COLO829 (cell line): ENCODE measurements around the gene SPEF1.
"Not testable (repeated sequence)": the region's sequence is repeated elsewhere in the genome, so short reads cannot be mapped to it uniquely, and the experiment has no call there.

Experiments
- DNase-seq: peaks from one replicate; pipeline ENCODE4 v3.0.0; 2012; ENCODE audit warnings: low spot score

The SPEF1 gene

GRCh38 chr20:3808544-3808943 lies 27.3 kb upstream of the SPEF1 start:
- no peak for DNase-seq

DNA sequence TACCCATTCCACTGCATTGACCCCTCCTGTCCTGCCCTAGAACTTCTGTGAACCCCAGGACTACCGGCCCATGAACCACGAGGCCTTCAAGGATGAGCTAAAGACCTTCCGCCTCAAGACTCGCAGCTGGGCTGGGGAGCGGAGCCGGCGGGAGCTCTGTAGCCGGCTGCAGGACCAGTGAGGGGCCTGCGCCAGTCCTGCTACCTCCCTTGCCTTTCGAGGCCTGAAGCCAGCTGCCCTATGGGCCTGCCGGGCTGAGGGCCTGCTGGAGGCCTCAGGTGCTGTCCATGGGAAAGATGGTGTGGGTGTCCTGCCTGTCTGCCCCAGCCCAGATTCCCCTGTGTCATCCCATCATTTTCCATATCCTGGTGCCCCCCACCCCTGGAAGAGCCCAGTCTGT lies 23.5 kb upstream of the SPEF1 start:
- no peak for DNase-seq

DNA sequence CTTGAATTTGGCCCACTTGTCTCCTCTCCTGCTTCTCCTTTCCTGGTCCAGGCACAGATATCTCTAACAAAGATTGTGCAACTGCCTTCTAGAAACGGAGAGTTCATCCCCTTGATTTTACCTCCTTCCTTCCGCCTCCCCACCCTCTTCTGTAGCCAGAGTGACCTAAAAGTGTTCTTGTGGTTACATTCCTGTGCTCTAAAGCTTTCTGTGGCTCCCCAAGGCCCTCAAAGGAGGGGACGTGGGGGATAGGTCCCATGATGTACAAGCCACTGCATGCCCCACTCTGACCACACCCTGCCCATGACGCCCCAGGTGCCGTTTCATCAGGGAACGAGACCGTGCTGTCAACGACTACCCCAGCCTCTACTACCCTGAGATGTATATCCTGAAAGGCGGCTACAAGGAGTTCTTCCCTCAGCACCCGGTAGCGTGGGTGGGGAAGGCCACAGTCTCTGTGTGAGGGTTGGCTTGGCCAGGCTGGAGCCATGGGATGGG lies 23.1 kb upstream of the SPEF1 start:
- no peak for DNase-seq

DNA sequence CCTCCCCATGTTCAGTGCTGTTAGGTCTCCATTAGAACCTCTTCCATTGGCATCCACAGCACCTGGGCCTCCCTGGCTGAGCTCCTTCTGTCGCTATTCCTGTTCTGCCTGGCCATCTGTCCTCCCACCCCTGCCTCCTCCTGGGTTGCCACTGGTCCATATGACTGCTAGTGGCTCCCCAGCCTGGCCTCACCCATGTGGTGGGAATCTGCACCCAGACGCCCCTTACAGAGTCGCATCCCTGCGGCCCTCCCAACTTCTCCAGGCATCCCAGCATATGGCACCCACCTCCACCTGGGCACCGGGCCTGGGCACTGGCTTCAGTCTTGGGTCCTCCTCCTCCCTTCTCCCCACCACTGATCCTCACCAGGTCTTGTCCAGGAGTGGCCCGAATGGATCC lies 22.6 kb upstream of the SPEF1 start:
- no peak for DNase-seq

DNA sequence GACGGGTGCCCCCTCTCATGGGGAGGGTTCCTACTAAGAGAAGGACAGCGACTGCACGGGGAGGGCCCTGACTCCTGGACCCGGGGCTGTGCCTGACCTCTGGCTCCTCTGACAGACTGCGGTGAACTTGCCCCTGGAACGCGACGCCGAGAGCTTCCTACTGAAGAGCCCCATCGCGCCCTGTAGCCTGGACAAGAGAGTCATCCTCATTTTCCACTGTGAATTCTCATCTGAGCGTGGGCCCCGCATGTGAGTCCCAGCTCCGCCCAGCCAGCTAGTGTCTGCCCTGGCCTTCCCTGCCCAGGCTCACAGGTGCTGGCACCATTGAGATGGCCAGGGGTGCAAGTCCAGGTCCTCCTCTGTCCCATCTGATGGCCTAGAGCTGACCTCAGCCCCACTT lies 22.0 kb upstream of the SPEF1 start:
- DNase-seq: no peak

DNA sequence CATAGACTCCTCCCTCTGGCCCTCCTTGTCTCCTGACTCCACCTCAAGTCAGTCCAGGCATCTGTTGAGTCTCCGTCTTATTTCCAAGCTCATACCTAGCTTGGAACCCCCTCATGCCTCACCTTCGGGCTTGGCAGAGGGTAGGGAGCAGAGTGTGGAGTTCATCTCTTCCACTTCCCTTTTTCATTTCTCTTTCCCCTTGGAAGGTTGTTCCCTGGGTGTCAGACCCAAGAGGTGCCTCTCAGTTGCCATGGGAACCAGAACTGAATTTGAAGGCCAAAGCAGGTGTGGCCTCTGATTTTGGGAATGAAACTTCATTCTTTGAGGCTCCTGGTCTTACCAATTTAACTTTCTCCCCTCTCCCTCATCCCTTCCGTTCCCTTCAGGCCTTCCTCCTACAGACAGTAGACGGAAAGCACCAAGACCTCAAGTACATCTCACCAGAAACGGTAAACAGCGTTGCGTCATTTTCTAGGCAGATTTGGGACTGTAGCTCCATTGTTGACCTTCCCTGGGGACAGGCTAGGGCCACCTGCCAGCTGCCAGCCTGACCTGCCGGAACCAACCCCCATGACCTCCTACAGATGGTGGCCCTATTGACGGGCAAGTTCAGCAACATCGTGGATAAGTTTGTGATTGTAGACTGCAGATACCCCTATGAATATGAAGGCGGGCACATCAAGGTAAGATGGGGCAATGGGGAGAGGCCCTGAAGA lies 21.4 kb upstream of the SPEF1 start:
- DNase-seq: no peak

DNA sequence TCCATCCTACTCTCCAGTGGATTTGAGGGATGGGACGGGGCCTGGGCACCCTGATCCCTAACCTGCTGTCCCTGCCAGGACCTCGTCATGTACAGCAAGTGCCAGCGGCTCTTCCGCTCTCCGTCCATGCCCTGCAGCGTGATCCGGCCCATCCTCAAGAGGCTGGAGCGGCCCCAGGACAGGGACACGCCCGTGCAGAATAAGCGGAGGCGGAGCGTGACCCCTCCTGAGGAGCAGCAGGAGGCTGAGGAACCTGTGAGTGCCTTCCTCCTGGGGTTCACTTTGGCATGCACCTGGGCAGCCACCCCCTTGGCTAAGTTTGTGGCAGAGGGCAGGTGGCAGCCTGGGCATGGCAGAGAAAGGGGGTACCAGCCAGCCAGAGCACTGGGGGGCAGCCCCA lies 20.6 kb upstream of the SPEF1 start:
- no peak for DNase-seq

DNA sequence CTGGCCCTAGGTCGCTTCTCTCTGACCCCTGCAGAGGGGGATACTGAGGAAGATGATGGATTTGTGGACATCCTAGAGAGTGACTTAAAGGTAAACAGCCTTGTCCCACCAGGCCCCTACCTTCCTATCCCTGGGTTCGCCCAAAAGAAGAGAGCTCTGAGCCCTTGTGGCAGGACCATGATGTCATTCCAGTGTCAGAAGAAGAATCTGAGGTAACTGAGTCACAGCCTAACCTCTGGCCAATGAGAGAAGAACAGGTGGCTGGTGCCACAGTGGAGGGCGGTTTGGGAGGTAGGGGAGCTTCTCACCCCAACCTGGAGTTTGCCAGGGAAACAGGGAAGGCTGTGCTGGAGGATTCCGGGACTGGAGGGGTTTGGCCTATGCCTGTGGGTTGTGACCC lies 20.1 kb upstream of the SPEF1 start:
- no peak for DNase-seq

- no peak for DNase-seq
Observed at GRCh38 chr20:3800878-3801260, 19.6 kb upstream of the SPEF1 start.

DNA sequence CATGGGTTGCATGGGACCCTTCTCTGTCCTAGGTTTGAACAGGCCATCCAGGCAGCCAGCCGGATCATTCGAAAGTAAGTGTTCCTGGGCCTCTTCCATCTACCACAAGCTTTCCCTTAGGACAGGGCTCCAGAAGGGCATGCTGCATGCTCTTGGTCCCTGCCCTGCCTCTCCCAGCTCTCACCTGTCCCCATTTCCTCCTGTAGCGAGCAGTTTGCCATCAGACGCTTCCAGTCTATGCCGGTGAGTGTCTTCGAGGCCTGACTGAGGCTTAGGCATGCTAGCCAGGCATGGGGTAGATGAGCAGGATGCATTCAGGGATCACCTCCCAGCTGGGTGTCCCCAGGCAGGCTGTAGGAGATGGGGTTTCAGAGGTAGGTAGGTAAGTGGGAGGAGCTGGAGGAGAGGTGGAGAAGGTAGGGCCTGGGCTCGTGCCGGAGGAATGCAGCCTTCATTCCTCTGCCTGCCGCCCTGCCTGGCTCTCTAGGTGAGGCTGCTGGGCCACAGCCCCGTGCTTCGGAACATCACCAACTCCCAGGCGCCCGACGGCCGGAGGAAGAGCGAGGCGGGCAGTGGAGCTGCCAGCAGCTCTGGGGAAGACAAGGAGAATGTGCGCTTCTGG lies 19.1 kb upstream of the SPEF1 start:
- no peak for DNase-seq

DNA sequence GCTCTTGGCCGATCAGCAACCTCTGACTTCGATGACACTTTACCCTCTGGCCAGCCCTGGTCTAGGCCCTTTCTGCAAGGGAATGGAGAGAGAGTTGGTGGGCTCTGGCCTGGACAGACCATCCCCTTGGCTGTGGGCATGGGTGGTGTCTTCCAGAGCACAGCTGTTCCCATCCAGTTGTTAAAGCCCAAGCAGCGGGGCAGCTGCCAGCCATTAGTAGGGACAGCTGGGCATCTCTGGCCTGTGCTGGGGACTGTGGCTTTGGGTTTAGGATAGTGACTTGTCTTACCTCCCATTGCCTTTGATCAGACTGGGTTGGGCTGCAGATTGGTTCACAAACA lies 17.6 kb upstream of the SPEF1 start:
- DNase-seq: no peak

GRCh38 chr20:3798373-3798768 lies 17.1 kb upstream of the SPEF1 start:
- no peak for DNase-seq

- DNase-seq: no peak
Observed at GRCh38 chr20:3797592-3798372, 16.5 kb upstream of the SPEF1 start.

- no peak for DNase-seq
Observed at GRCh38 chr20:3797226-3797545, 15.9 kb upstream of the SPEF1 start.

GRCh38 chr20:3796477-3797225 lies 15.4 kb upstream of the SPEF1 start:
- no peak for DNase-seq

GRCh38 chr20:3795511-3796468 lies 14.5 kb upstream of the SPEF1 start, which contains the start of gene CDC25B:
CDC25B (plus strand) TSS chr20:3796310; CDS start chr20:3796532, 222 bp downstream.
- peak; percentile 93 for DNase-seq

DNA sequence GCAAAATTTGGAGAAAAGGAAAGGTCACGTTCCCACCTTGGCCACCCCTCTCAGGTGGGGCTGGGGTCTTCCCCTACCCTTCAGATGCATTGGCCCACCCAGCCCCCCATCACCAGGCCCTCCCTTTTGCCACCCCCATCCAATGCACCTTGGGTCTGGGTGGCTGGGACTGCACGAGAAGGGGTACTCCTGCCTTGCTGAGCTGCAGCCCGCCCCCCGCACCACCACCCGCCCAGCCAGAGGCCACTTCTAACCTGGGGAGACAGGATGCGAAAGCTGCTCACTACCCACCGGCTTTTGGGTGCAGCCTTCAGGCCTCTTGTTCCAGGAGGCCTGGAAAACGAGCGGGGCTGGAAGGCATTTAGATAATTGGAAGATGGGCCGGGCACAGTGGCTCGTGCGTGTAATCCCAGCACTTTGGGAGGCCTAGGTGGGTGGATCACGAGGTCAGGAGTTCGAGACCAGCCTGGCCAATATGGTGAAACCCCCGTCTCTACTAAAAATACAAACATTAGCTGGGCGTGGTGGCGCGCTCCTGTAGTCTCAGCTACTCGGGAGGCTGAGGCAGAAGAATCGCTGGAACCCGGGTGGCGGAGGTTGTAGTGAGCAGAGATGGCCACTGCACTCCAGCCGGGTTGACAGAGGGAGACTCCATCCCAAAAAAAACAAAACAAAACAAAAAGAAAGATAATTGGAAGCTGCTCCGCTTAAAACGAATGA lies 13.6 kb upstream of the SPEF1 start:
- no peak for DNase-seq

- DNase-seq: not testable (repeated sequence)
Observed at GRCh38 chr20:3794168-3794567, 12.9 kb upstream of the SPEF1 start.

DNA sequence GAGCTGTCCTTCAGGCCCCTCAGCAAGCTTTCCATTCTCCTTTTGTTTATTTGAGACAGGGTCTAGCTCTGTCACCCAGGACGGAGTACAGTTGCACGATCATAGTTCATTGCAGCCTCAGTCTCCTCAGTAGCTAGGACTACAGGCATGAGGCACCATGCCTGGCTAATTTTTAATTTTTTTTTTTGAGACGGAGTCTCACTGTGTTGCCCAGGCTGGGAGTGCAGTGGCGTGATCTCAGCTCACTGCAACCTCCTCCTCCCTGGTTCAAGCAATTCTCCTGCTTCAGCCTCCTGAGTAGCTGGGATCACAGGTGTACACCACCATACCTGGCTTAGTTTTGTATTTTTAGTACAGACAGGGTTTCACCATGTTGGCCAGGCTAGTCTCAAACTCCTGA lies 8.0 kb upstream of the SPEF1 start:
- DNase-seq: not testable (repeated sequence)

DNA sequence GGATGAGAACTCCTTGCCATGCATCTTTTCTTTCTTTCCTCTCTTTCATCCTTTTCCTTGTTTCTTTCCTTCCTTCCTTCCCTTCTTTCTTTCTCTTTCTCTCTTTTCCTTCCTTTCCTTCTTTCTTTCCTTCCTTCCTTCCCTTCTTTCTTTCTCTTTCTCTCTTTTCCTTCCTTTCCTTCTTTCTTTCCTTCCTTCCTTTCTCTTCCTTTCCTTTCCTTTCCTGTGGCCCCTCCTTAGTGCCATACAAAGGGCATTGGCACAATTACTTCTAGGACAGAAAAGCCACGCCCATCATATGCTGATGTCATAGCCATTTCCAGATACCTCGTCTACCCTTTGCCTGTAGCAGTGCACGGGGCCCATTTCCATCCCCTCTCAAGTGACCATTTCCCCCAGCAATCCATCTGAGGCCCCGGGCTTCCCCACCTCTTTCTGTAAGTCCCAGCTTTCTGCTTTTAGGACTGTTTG lies 7.5 kb upstream of the SPEF1 start:
- DNase-seq: no peak
